Activated naive CD4-positive, alpha-beta T cell treated with anti-CD3 and anti-CD28 coated beads, Interleukin-2, amount 50 U/mL, for 24 hours (primary cell): Measurements from ENCODE around the gene PNPO.

Experiments used
- H3K27ac Mint-ChIP-seq: one replicate; pipeline ENCODE4 v1.8.0; 2021; ENCODE audit warnings: mild to moderate bottlenecking, mixed read lengths
- H3K27me3 Mint-ChIP-seq: one replicate; pipeline ENCODE4 v1.8.0; 2021; ENCODE audit warnings: mixed read lengths
- H3K36me3 Mint-ChIP-seq: one replicate; pipeline ENCODE4 v1.8.0; 2021; ENCODE audit warnings: mixed read lengths
- H3K4me1 Mint-ChIP-seq: one replicate; pipeline ENCODE4 v1.8.0; 2021; ENCODE audit warnings: mixed read lengths
- H3K4me3 Mint-ChIP-seq: one replicate; pipeline ENCODE4 v1.8.0; 2021; ENCODE audit warnings: mild to moderate bottlenecking, mixed read lengths
- H3K9me3 Mint-ChIP-seq: one replicate; pipeline ENCODE4 v1.8.0; 2021; ENCODE audit warnings: mixed read lengths

The PNPO gene

GRCh38 chr17:47993031-47993564 is 51.7 kb downstream of the PNPO start:
- Mint-ChIP-seq H3K9me3 (no peaks in the 10 kb centered on the region), H3K4me3 (no peak overlapping the region), H3K36me3 (no peaks in the 10 kb centered on the region), H3K27ac (no peak overlapping the region), H3K4me1 (no peaks in the 10 kb centered on the region), H3K27me3 (no peaks in the 10 kb centered on the region)

- Mint-ChIP-seq H3K27me3 (no peaks in the 10 kb centered on the region), H3K9me3 (no peaks in the 10 kb centered on the region), H3K27ac (no peak overlapping the region), H3K36me3 (no peaks in the 10 kb centered on the region), H3K4me1 (no peaks in the 10 kb centered on the region), H3K4me3 (no peak overlapping the region)
These were observed 52.6 kb downstream of the PNPO start for GRCh38 chr17:47993964-47994363.

- H3K9me3 Mint-ChIP-seq: no peaks in the 10 kb centered on the region
- H3K4me1 Mint-ChIP-seq: peaks cover 5% of the 10 kb centered on the region
- H3K27ac Mint-ChIP-seq: no peak overlapping the region
- no peak overlapping the region for H3K4me3 Mint-ChIP-seq
- H3K27me3 Mint-ChIP-seq: no peaks in the 10 kb centered on the region
- H3K36me3 Mint-ChIP-seq: no peaks in the 10 kb centered on the region
These were observed 53.4 kb downstream of the PNPO start for GRCh38 chr17:47994724-47995123.

- no peaks in the 10 kb centered on the region for H3K27me3 Mint-ChIP-seq
- H3K36me3 Mint-ChIP-seq: no peaks in the 10 kb centered on the region
- H3K4me3 Mint-ChIP-seq: no peak overlapping the region
- H3K9me3 Mint-ChIP-seq: no peaks in the 10 kb centered on the region
- H3K4me1 Mint-ChIP-seq: peaks cover 6% of the 10 kb centered on the region
- H3K27ac Mint-ChIP-seq: no peak overlapping the region
These were observed 54.0 kb downstream of the PNPO start for GRCh38 chr17:47995241-47995935.

- no peaks in the 10 kb centered on the region for H3K36me3 Mint-ChIP-seq
- H3K4me3 Mint-ChIP-seq: no peak overlapping the region
- H3K4me1 Mint-ChIP-seq: peaks cover 6% of the 10 kb centered on the region
- H3K27me3 Mint-ChIP-seq: no peaks in the 10 kb centered on the region
- H3K9me3 Mint-ChIP-seq: no peaks in the 10 kb centered on the region
- H3K27ac Mint-ChIP-seq: peak overlapping the region; percentile 90
These were observed 54.8 kb downstream of the PNPO start for GRCh38 chr17:47996201-47996600.

GRCh38 chr17:47997586-47997985 is 56.2 kb downstream of the PNPO start:
- H3K4me1 Mint-ChIP-seq: peaks cover 6% of the 10 kb centered on the region

GRCh38 chr17:47998044-47998443 is 56.7 kb downstream of the PNPO start:
- no peaks in the 10 kb centered on the region for H3K9me3 Mint-ChIP-seq
- no peaks in the 10 kb centered on the region for H3K36me3 Mint-ChIP-seq
- no peaks in the 10 kb centered on the region for H3K27me3 Mint-ChIP-seq
- H3K4me3 Mint-ChIP-seq: no peak overlapping the region
- no peak overlapping the region for H3K27ac Mint-ChIP-seq
- H3K4me1 Mint-ChIP-seq: peaks cover 6% of the 10 kb centered on the region

More at GRCh38 chr17:47997586-47997985, 56.2 kb downstream of the PNPO start:
- no peaks in the 10 kb centered on the region for H3K9me3 Mint-ChIP-seq
- no peaks in the 10 kb centered on the region for H3K36me3 Mint-ChIP-seq
- H3K27ac Mint-ChIP-seq: no peak overlapping the region
- no peak overlapping the region for H3K4me3 Mint-ChIP-seq
- no peaks in the 10 kb centered on the region for H3K27me3 Mint-ChIP-seq
